Kidney tubule cell (primary cell): Measurements from ENCODE around the gene MRPS35.

Experiments used
- DNase-seq: peaks from one replicate; pipeline ENCODE4 v3.0.0-alpha.2; 2018; ENCODE audit warnings: low spot score

MRPS35 gene

DNA sequence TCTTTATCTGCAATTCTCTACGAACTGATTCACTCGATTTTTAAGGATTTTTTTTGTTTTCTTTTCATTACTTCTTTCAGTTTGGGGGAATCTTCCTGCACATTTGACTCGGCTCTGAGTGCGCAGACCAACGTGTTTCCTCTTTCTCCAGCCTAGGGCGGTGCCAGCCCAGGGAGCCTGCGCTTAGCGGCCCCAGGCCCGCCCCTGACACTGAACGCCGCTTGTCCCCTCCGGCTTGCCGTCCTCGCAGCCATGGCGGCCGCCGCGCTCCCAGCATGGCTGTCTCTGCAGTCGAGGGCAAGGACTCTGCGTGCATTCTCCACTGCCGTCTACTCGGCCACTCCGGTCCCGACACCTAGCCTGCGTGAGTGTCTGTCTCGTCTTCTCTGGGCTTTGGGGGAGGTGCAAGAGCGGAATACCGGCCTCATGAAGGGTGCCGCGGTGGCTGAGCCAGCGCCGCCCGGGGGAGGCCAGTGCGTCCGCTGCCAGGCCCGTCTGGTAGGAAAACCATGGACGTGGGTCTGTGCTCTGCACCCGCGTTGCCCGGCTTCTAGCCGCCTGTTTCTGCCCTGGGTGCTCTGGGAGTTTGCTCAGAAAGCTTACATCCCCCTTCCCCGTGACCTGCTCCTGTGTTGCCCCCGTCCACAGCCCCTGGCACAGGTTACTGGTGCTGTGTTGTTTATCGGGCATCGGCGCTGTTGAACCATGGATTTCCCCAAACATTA is at the start of gene MRPS35:
Gene MRPS35 (plus strand): TSS at position 241 of the 725 bp plus-strand sequence. CDS start 12 bp downstream, at position 253.
- peak; percentile 93 for DNase-seq

GRCh38 chr12:27665704-27666103 is 44.9 kb upstream of the MRPS35 start:
- no peak for DNase-seq

- DNase-seq, result no peak
Measured at GRCh38 chr12:27666510-27666909, 44.1 kb upstream of the MRPS35 start.

DNA sequence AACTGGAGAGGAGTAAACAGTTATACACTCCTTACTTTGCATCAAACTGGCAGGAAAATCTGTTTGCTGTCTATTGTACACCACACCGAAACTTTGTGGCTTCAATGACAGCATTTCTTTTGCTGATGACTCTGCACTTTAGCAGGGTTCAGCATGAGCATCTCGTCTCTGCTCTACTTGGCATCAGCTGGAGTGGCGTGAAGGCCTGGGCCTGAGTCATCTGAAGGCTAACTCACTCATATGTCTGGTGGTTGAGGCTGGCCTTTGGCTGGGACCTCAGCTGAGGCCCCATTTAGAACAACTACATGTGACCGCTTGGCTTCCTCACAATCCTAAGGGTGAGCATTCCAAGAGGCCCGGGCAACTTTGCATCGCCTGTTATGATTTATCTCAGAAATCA is 43.1 kb upstream of the MRPS35 start:
- DNase-seq, result peak; percentile 73

- DNase-seq, result no peak
Measured at GRCh38 chr12:27672051-27672450, 38.6 kb upstream of the MRPS35 start.

GRCh38 chr12:27672643-27673042 is 38.0 kb upstream of the MRPS35 start:
- no peak for DNase-seq

- DNase-seq, result no peak
Measured at GRCh38 chr12:27673101-27673718, 37.4 kb upstream of the MRPS35 start.

- no peak for DNase-seq
Measured at GRCh38 chr12:27674989-27675388, 35.6 kb upstream of the MRPS35 start.

- no peak for DNase-seq
Measured at GRCh38 chr12:27680619-27681018, 30.0 kb upstream of the MRPS35 start.

- no peak for DNase-seq
Measured at GRCh38 chr12:27682534-27682933, 28.1 kb upstream of the MRPS35 start.

GRCh38 chr12:27685274-27685673 is 25.4 kb upstream of the MRPS35 start:
- DNase-seq, result no peak

DNA sequence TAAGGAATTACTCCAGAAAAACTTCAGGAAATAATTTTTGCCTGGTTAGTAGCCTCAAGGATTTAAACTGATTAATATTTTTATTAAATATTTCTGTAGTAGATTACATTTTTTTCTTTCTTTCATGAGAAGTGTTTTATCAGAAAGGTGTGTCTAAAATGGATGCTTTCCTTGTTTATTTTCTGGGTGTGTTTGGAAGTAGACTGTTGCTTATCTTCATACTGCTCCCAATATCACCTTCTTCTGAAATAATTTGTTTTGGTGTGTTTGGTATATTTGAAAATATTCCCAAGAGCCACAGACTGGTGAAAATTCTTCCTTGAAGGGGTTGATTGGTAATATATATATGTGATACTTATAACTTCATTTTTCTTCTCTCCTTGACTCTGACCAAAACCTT is 24.5 kb upstream of the MRPS35 start:
- DNase-seq, result no peak

- no peak for DNase-seq
Measured at GRCh38 chr12:27688671-27689070, 22.0 kb upstream of the MRPS35 start.

GRCh38 chr12:27689558-27690180 is 21.0 kb upstream of the MRPS35 start:
- DNase-seq, result no peak

DNA sequence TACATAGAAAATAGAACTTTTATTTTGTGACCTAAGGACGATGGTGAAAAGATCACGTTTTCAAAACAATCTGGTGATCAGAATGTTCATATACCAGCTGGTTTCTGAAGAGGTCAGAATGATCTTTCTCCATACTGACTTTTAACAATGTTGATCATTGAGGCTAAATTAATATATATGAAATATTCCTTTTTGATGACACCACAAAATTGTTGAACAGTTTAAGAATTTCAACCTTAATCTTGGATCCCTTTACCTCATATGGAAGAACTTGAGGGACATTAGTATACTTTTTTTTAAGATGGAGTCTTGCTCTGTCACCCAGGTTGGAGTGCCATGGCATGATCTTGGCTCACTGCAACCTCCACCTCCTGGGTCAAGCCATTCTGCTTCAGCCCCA is 17.2 kb upstream of the MRPS35 start:
- DNase-seq, result no peak

- DNase-seq, result no peak
Measured at GRCh38 chr12:27695556-27696292, 14.9 kb upstream of the MRPS35 start.

- no peak for DNase-seq
Measured at GRCh38 chr12:27696293-27696652, 14.4 kb upstream of the MRPS35 start, which contains the start of gene REP15. REP15 (plus strand) TSS chr12:27696447; CDS start chr12:27696563, 116 bp downstream.

- DNase-seq, result no peak
Measured at GRCh38 chr12:27696864-27697564, 13.6 kb upstream of the MRPS35 start.

- peak; percentile 77 for DNase-seq
Measured at GRCh38 chr12:27703720-27704452, 6.7 kb upstream of the MRPS35 start.

GRCh38 chr12:27705263-27705662 is 5.4 kb upstream of the MRPS35 start:
- no peak for DNase-seq

DNA sequence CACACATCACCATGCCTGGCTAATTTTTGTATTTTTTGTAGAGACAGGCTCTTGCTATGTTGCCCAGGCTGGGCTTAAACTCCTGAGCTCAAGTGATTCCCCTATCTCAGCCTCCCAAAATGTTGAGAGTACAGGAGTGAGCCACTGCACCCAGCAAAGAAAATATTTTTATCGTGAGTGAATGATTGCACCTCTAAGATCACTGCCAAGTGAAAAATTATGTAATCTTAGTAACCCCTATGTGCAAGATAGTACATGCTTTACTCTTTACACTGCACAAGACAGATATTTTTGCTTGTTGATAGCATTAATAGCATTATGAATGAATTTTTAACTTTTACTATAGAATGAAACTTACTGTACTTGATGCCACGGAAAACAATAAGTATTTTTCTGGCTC is 3.4 kb upstream of the MRPS35 start:
- DNase-seq, result no peak
